Fibroblast of lung (primary cell): ENCODE data around the gene SEC23B.
"Not testable (repeated sequence)": the region's sequence is repeated elsewhere in the genome, so short reads cannot be mapped to it uniquely, and the experiment has no call there.

Experiments
- EZH2 ChIP-seq: IDR thresholded peaks from 2 replicates; pipeline ENCODE4 v1.5.1; 2012; ENCODE audit warnings: low read length, control low read depth, mild to moderate bottlenecking; ENCODE audit errors: missing control alignments
- TF ChIP-seq, protein P1 (sequence below), 2 donors: IDR thresholded peaks in 1 of 2; conservative IDR thresholded peaks in 1 of 2; 1 replicate in 1 of 2; 2 replicates in 1 of 2; pipeline ENCODE4 v1.5.1; 2011 to 2012; ENCODE audit warnings: low read length in 2 of 2, control low read depth in 1 of 2, inconsistent platforms in 1 of 2, low read depth in 1 of 2, mild to moderate bottlenecking in 1 of 2

- TF ChIP-seq, protein P1, sequence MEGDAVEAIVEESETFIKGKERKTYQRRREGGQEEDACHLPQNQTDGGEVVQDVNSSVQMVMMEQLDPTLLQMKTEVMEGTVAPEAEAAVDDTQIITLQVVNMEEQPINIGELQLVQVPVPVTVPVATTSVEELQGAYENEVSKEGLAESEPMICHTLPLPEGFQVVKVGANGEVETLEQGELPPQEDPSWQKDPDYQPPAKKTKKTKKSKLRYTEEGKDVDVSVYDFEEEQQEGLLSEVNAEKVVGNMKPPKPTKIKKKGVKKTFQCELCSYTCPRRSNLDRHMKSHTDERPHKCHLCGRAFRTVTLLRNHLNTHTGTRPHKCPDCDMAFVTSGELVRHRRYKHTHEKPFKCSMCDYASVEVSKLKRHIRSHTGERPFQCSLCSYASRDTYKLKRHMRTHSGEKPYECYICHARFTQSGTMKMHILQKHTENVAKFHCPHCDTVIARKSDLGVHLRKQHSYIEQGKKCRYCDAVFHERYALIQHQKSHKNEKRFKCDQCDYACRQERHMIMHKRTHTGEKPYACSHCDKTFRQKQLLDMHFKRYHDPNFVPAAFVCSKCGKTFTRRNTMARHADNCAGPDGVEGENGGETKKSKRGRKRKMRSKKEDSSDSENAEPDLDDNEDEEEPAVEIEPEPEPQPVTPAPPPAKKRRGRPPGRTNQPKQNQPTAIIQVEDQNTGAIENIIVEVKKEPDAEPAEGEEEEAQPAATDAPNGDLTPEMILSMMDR (conservative IDR thresholded peaks at IDR 0.05 in 1 of 2, IDR thresholded peaks at IDR 0.05 in 1 of 2; ENCODE audit: low read depth in 1 of 2, low read length in 2 of 2), result not testable (repeated sequence)
- TF ChIP-seq EZH2, result not testable (repeated sequence)
Observed at GRCh38 chr20:18501672-18502071, 6.1 kb upstream of the SEC23B start.
